ENCODE results near the gene STOML1. TPM values are rescaled to one million over a fixed set of nuclear protein-coding genes. Genes with fewer than 3 reads are reported as not detected.
A peak's percentile ranks its signal among the peaks of the same experiment; 100 is the strongest.

The STOML1 gene
- total and polyA plus RNA-seq, 10 of the 15 experiments (the other 5 are each of a cell fraction or from before 2014, with no cell fraction given), result 0.14 to 13.6 (median 8.3) TPM

- TF ChIP-seq, protein P1, sequence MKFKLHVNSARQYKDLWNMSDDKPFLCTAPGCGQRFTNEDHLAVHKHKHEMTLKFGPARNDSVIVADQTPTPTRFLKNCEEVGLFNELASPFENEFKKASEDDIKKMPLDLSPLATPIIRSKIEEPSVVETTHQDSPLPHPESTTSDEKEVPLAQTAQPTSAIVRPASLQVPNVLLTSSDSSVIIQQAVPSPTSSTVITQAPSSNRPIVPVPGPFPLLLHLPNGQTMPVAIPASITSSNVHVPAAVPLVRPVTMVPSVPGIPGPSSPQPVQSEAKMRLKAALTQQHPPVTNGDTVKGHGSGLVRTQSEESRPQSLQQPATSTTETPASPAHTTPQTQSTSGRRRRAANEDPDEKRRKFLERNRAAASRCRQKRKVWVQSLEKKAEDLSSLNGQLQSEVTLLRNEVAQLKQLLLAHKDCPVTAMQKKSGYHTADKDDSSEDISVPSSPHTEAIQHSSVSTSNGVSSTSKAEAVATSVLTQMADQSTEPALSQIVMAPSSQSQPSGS (IDR thresholded peaks at IDR 0.05; ENCODE audit: low read length), result no peak
- TF ChIP-seq ZNF622 (IDR thresholded peaks at IDR 0.05) (no peak), JUNB (IDR thresholded peaks at IDR 0.05) (no peak), EED (IDR thresholded peaks at IDR 0.05; ENCODE audit: low read depth) (no peak), HDAC6 (IDR thresholded peaks at IDR 0.05; ENCODE audit: unreplicated experiment) (no peak), ZNF217 (IDR thresholded peaks at IDR 0.05) (no peak), IKZF1 (conservative IDR thresholded peaks at IDR 0.05) (peak; percentile 25; the same call in 1 of the 2 replicates), NBN (IDR thresholded peaks at IDR 0.05) (no peak; the same call in 1 of the 2 replicates), PRDM15 (CRISPR knock-in tag; IDR thresholded peaks at IDR 0.05) (no peak), SPI1 (IDR thresholded peaks at IDR 0.05; ENCODE audit: borderline replicate concordance, insufficient read depth, low read depth, low read length) (peak; percentile 93), POLR2AphosphoS2 (IDR thresholded peaks at IDR 0.05; ENCODE audit: low read depth, low read length) (no peak), ZNF207 (IDR thresholded peaks at IDR 0.05; ENCODE audit: borderline replicate concordance) (no peak), STAT3 (IDR thresholded peaks at IDR 0.05; ENCODE audit: low read depth, low read length) (no peak)
- TF ChIP-seq, protein P2, sequence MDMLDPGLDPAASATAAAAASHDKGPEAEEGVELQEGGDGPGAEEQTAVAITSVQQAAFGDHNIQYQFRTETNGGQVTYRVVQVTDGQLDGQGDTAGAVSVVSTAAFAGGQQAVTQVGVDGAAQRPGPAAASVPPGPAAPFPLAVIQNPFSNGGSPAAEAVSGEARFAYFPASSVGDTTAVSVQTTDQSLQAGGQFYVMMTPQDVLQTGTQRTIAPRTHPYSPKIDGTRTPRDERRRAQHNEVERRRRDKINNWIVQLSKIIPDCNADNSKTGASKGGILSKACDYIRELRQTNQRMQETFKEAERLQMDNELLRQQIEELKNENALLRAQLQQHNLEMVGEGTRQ (IDR thresholded peaks at IDR 0.05; ENCODE audit: borderline replicate concordance, low read depth, low read length), result no peak
- TF ChIP-seq, protein P3, sequence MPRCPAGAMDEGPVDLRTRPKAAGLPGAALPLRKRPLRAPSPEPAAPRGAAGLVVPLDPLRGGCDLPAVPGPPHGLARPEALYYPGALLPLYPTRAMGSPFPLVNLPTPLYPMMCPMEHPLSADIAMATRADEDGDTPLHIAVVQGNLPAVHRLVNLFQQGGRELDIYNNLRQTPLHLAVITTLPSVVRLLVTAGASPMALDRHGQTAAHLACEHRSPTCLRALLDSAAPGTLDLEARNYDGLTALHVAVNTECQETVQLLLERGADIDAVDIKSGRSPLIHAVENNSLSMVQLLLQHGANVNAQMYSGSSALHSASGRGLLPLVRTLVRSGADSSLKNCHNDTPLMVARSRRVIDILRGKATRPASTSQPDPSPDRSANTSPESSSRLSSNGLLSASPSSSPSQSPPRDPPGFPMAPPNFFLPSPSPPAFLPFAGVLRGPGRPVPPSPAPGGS (IDR thresholded peaks at IDR 0.05; ENCODE audit: borderline replicate concordance, insufficient read depth, low read depth, low read length, poor library complexity, severe bottlenecking), result no peak
- TF ChIP-seq, protein P4, sequence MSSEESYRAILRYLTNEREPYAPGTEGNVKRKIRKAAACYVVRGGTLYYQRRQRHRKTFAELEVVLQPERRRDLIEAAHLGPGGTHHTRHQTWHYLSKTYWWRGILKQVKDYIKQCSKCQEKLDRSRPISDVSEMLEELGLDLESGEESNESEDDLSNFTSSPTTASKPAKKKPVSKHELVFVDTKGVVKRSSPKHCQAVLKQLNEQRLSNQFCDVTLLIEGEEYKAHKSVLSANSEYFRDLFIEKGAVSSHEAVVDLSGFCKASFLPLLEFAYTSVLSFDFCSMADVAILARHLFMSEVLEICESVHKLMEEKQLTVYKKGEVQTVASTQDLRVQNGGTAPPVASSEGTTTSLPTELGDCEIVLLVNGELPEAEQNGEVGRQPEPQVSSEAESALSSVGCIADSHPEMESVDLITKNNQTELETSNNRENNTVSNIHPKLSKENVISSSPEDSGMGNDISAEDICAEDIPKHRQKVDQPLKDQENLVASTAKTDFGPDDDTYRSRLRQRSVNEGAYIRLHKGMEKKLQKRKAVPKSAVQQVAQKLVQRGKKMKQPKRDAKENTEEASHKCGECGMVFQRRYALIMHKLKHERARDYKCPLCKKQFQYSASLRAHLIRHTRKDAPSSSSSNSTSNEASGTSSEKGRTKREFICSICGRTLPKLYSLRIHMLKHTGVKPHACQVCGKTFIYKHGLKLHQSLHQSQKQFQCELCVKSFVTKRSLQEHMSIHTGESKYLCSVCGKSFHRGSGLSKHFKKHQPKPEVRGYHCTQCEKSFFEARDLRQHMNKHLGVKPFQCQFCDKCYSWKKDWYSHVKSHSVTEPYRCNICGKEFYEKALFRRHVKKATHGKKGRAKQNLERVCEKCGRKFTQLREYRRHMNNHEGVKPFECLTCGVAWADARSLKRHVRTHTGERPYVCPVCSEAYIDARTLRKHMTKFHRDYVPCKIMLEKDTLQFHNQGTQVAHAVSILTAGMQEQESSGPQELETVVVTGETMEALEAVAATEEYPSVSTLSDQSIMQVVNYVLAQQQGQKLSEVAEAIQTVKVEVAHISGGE (CRISPR knock-in tag; IDR thresholded peaks at IDR 0.05), result no peak
- TF ChIP-seq, protein P5, sequence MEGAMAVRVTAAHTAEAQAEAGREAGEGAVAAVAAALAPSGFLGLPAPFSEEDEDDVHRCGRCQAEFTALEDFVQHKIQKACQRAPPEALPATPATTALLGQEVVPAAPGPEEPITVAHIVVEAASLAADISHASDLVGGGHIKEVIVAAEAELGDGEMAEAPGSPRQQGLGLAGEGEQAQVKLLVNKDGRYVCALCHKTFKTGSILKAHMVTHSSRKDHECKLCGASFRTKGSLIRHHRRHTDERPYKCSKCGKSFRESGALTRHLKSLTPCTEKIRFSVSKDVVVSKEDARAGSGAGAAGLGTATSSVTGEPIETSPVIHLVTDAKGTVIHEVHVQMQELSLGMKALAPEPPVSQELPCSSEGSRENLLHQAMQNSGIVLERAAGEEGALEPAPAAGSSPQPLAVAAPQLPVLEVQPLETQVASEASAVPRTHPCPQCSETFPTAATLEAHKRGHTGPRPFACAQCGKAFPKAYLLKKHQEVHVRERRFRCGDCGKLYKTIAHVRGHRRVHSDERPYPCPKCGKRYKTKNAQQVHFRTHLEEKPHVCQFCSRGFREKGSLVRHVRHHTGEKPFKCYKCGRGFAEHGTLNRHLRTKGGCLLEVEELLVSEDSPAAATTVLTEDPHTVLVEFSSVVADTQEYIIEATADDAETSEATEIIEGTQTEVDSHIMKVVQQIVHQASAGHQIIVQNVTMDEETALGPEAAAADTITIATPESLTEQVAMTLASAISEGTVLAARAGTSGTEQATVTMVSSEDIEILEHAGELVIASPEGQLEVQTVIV (IDR thresholded peaks at IDR 0.05; ENCODE audit: borderline replicate concordance, partially characterized antibody), result no peak
Observed at GRCh38 chr15:73994413-73994883, 2.4 kb upstream of the STOML1 start, which contains the start of gene PML (continued).
